PC-9 (cell line): ENCODE measurements around the gene SRP9. TPM values are rescaled to one million over a fixed set of nuclear protein-coding genes. Genes with fewer than 3 reads are reported as not detected.

Experiments used
- BruUV-seq: library from RNA; stranded (reverse); fragments of 400-500 nt; replicated peaks from 2 replicates; lab custom pipeline; 2021; lab: Mats Ljungman, UMichigan
- CTCF ChIA-PET: fragments of 300-600 bp; sonication (Branson Sonifier 250); formaldehyde crosslinking; loops from one replicate; lab custom pipeline; 2022; ENCODE audit warnings: antibody characterized with exemption; lab: Charles Lee
- POLR2A ChIA-PET: fragments of 300-600 bp; sonication (Branson Sonifier 250); formaldehyde crosslinking; loops from one replicate; lab custom pipeline; 2022; ENCODE audit warnings: antibody characterized with exemption; ENCODE audit not compliant: unreplicated experiment; lab: Charles Lee
- DNase-seq, 2 experiments: peaks; one replicate each; pipeline versions ENCODE4 v3.0.0 to v3.0.0-alpha.2; 2015 to 2022; ENCODE audit warnings: mixed read lengths in 1 of 2
- H2AFZ ChIP-seq: fragments of 200-600 bp; sonication (generic); 2 replicates; pipeline ENCODE4 v1.8.1; 2017; ENCODE audit warnings: antibody characterized with exemption
- H3F3A ChIP-seq: fragments of 200-600 bp; sonication (generic); 2 replicates; pipeline ENCODE4 v1.8.1; 2017; ENCODE audit warnings: antibody characterized with exemption, mild to moderate bottlenecking, low read depth; ENCODE audit not compliant: insufficient read depth
- H3K27ac ChIP-seq: fragments of 200-600 bp; sonication (generic); 2 replicates; pipeline ENCODE4 v1.6.1; 2016; ENCODE audit warnings: mixed run types
- H3K27me3 ChIP-seq: fragments of 200-600 bp; sonication (generic); 2 replicates; pipeline ENCODE4 v1.6.1; 2016; ENCODE audit warnings: low read depth, mixed run types; ENCODE audit not compliant: insufficient read depth
- H3K36me3 ChIP-seq: fragments of 200-600 bp; sonication (generic); 2 replicates; pipeline ENCODE4 v1.6.1; 2016; ENCODE audit warnings: low read depth, mixed run types
- H3K4me1 ChIP-seq: fragments of 200-600 bp; sonication (generic); replicated peaks from 2 replicates; pipeline ENCODE4 v1.6.1; 2016; ENCODE audit warnings: mixed run types; ENCODE audit not compliant: insufficient read depth
- H3K4me2 ChIP-seq: fragments of 200-600 bp; sonication (generic); 2 replicates; pipeline ENCODE4 v1.6.1; 2017; ENCODE audit warnings: mixed run types
- H3K4me3 ChIP-seq: fragments of 200-600 bp; sonication (generic); 2 replicates; pipeline ENCODE4 v1.6.1; 2016; ENCODE audit warnings: mixed run types
- H3K79me2 ChIP-seq: fragments of 200-600 bp; sonication (generic); 2 replicates; pipeline ENCODE4 v1.6.1; 2017; ENCODE audit warnings: low read depth, mixed run types
- H3K9me2 ChIP-seq: fragments of 200-600 bp; sonication (generic); 2 replicates; pipeline ENCODE4 v1.8.1; 2017; ENCODE audit warnings: mild to moderate bottlenecking; ENCODE audit not compliant: insufficient read depth
- H3K9me3 ChIP-seq: fragments of 200-600 bp; sonication (generic); 2 replicates; pipeline ENCODE4 v1.8.1; 2016; ENCODE audit warnings: low read depth; ENCODE audit not compliant: insufficient read depth
- H4K20me1 ChIP-seq: fragments of 200-600 bp; sonication (generic); 2 replicates; pipeline ENCODE4 v1.8.1; 2017; ENCODE audit not compliant: insufficient read depth
- EZH2 ChIP-seq: fragments of 200-600 bp; sonication (generic); IDR thresholded peaks from 2 replicates; pipeline ENCODE4 v1.8.0; 2017; ENCODE audit warnings: antibody characterized with exemption, low read depth
- intact Hi-C: fragments of 100-400 bp; cut with micrococcal nuclease; formaldehyde crosslinking; loops from one replicate; pipeline ENCODE4 v1.10.0; 2022; ENCODE audit not compliant: unreplicated experiment
- total RNA-seq: library from RNA; stranded (reverse); gene quantifications from 2 replicates; pipeline ENCODE4 v1.2.3, GENCODE V29; 2021
- TF ChIP-seq, protein P1 (sequence below): fragments of 200-600 bp; sonication (generic); conservative IDR thresholded peaks from 2 replicates; pipeline ENCODE4 v1.6.1; 2017; ENCODE audit warnings: mixed run types, antibody characterized with exemption, mild to moderate bottlenecking, moderate library complexity

SRP9 gene
- total RNA-seq, 1 experiment from 2014 or later, result 406 TPM

DNA sequence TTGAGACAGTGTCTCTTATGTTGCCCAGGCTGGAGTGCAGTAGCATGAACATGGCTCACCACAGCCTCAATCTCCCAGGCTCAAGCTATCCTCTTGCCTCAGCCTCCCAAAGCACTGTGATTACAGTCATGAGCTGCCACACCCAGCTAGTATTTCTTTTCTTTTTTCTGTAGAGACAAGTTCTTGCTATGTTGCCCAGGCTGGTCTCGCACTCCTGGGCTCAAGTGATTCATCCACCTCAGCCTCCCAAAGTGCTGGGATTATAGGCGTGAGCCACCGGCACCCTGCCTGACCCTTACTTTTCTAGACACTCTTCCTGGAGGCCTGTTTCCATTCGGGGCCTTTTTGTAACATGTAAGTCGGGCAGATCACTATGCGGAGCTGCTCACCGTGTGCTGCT, 30.1 kb upstream of the SRP9 start:
- Histone ChIP-seq H3K79me2 (no peaks in the 10 kb centered on the region), H3K4me3 (no peak overlapping the region), H2AFZ (no peak overlapping the region), H3K9me2 (no peaks in the 10 kb centered on the region), H3K27ac (no peak overlapping the region), H3K9me3 (no peaks in the 10 kb centered on the region), H3K4me1 (peaks cover 13% of the 10 kb centered on the region), H3K4me2 (no peak overlapping the region; the same call in 1 of the 2 replicates), H3K27me3 (no peaks in the 10 kb centered on the region), H3F3A (peaks cover 20% of the 10 kb centered on the region), H4K20me1 (no peaks in the 10 kb centered on the region), H3K36me3 (no peaks in the 10 kb centered on the region)
- TF ChIP-seq, protein P1, sequence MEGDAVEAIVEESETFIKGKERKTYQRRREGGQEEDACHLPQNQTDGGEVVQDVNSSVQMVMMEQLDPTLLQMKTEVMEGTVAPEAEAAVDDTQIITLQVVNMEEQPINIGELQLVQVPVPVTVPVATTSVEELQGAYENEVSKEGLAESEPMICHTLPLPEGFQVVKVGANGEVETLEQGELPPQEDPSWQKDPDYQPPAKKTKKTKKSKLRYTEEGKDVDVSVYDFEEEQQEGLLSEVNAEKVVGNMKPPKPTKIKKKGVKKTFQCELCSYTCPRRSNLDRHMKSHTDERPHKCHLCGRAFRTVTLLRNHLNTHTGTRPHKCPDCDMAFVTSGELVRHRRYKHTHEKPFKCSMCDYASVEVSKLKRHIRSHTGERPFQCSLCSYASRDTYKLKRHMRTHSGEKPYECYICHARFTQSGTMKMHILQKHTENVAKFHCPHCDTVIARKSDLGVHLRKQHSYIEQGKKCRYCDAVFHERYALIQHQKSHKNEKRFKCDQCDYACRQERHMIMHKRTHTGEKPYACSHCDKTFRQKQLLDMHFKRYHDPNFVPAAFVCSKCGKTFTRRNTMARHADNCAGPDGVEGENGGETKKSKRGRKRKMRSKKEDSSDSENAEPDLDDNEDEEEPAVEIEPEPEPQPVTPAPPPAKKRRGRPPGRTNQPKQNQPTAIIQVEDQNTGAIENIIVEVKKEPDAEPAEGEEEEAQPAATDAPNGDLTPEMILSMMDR, result no peak
- no peak for TF ChIP-seq EZH2
- BruUV-seq, result no TSS peak
- DNase-seq, result no peak
- ChIA-PET POLR2A (interaction anchor here (0.5 to 0.6 kb wide), 4 partner anchors 31 to 1902 kb away, joined by 3 to 12 read pairs (median 8); partner anchors contain the start of gene TP53BP2), CTCF (interaction anchor here (0.5 to 0.8 kb wide), 3 partner anchors 14 to 266 kb away, joined by 3 to 9 read pairs (median 7); no protein-coding TSS in a partner anchor)
- intact Hi-C loops, result no loop called here

DNA sequence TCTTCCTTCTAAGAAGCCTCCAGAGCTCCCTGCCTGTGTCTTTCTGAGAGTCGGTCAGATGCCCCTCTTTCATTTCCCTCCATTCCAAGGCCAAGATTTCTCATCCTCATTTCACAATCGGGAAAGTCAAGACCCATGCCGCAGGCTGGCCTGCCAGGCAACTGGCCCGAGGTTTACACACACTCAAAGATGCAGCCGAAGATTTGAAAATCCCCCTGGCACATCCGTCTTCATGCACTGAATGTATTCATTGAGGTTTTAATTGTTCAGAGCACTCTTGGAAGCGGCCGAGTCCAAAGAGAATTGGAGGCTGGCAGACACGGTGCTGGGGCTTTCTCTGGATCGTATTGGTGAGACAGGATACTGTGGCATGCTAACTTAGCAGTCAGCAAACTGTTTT, 29.1 kb upstream of the SRP9 start:
- no TSS peak for BruUV-seq
- H3K9me3 ChIP-seq, result no peaks in the 10 kb centered on the region

DNA sequence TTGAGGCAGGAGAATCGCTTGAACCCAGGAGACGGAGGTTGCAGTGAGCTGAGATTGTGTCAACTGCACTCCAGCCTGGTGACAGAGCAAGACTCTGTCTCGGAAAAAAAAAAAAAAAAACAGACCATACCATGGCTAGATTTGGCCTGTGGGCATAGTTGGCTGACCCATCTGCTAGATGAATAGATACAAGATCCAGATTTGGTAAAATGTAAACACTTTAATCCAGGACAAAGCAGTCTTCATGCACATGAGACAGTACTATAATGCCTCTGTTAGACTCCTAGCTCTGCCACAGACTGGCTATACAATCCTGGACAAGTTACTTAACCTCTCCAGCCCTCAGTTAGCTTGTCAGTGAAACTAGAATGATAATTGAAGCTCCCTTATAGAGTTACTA, 27.9 kb upstream of the SRP9 start:
- BruUV-seq, result no TSS peak
- no peaks in the 10 kb centered on the region for H3K27me3 ChIP-seq
- H3K4me2 ChIP-seq, result no peak overlapping the region
- no peak overlapping the region for H3K27ac ChIP-seq
- H3F3A ChIP-seq, result peaks cover 30% of the 10 kb centered on the region
- no peaks in the 10 kb centered on the region for H4K20me1 ChIP-seq
- no peaks in the 10 kb centered on the region for H3K9me3 ChIP-seq
- H3K79me2 ChIP-seq, result no peaks in the 10 kb centered on the region
- no peaks in the 10 kb centered on the region for H3K36me3 ChIP-seq
- POLR2A ChIA-PET, result interaction anchor here (0.6 kb wide), 1 partner anchor 11 kb away, joined by 3 read pairs; no protein-coding TSS in a partner anchor
- no peak for DNase-seq
- H2AFZ ChIP-seq, result no peak overlapping the region
- H3K4me1 ChIP-seq, result peaks cover 23% of the 10 kb centered on the region
- intact Hi-C loops, result no loop called here
- no peak overlapping the region for H3K4me3 ChIP-seq
- TF ChIP-seq, protein P1, result no peak
- no peak for TF ChIP-seq EZH2
- H3K9me2 ChIP-seq, result no peaks in the 10 kb centered on the region
- CTCF ChIA-PET, result no interaction called here

More for the DNA sequence above, 29.1 kb upstream of the SRP9 start:
- H3F3A ChIP-seq, result peaks cover 21% of the 10 kb centered on the region
- no peak overlapping the region for H3K4me2 ChIP-seq
- H3K79me2 ChIP-seq, result no peaks in the 10 kb centered on the region
- CTCF ChIA-PET, result no interaction called here
- H3K9me2 ChIP-seq, result no peaks in the 10 kb centered on the region
- no peaks in the 10 kb centered on the region for H3K27me3 ChIP-seq
- H3K4me3 ChIP-seq, result no peak overlapping the region
- H3K27ac ChIP-seq, result no peak overlapping the region
- POLR2A ChIA-PET, result no interaction called here
- peaks cover 13% of the 10 kb centered on the region for H3K4me1 ChIP-seq
- intact Hi-C loops, result no loop called here
- H4K20me1 ChIP-seq, result no peaks in the 10 kb centered on the region
- H2AFZ ChIP-seq, result no peak overlapping the region
- no peaks in the 10 kb centered on the region for H3K36me3 ChIP-seq
- TF ChIP-seq, protein P1, result no peak
- TF ChIP-seq EZH2, result no peak
- no peak for DNase-seq
